ENCODE results near the gene FBXO28.
"Not testable (repeated sequence)": the region's sequence is repeated elsewhere in the genome, so short reads cannot be mapped to it uniquely, and the experiment has no call there.

Gene FBXO28, protein sequence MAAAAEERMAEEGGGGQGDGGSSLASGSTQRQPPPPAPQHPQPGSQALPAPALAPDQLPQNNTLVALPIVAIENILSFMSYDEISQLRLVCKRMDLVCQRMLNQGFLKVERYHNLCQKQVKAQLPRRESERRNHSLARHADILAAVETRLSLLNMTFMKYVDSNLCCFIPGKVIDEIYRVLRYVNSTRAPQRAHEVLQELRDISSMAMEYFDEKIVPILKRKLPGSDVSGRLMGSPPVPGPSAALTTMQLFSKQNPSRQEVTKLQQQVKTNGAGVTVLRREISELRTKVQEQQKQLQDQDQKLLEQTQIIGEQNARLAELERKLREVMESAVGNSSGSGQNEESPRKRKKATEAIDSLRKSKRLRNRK

DNA sequence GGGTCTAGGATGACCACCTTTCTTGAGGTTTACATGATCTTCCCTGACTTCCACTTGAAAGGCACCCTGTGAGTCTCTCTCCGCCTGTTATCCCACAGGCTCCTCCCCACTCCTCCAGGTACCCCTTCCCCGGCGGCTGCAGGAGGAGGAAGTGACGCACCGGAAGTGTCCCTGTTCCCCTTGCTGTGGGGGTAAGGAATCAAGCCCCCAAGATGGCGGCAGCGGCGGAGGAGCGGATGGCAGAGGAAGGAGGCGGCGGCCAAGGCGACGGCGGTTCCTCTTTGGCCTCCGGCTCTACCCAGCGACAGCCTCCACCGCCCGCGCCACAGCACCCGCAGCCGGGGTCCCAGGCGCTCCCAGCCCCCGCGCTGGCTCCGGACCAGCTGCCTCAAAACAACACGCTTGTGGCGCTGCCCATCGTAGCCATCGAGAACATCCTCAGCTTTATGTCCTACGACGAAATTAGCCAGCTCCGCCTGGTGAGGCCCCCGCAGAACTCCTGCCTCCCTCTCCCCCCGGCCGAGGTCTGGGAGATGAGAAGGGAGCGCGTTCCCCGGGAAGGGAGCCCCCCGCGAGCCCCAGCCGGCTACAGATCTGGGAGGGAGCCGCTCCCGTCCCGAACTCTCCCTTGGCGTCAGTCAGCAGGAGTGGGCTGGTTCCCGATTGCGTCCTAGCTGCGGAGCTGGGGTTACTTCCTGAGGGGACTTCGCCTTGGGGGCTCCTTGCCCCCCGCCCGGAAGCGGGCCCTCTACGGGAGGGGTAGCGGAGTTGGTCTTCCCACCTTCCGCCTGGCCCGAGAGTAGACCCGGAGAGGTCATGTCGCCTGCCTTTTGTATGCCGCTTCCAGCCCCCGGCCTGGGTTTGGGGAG, at the start of gene FBXO28:
TSS of gene FBXO28 (plus strand) at position 194 of the 869 bp plus-strand sequence. CDS start at position 213, 19 bp downstream.
- peak; percentile 87 to 94 for DNase-seq

DNA sequence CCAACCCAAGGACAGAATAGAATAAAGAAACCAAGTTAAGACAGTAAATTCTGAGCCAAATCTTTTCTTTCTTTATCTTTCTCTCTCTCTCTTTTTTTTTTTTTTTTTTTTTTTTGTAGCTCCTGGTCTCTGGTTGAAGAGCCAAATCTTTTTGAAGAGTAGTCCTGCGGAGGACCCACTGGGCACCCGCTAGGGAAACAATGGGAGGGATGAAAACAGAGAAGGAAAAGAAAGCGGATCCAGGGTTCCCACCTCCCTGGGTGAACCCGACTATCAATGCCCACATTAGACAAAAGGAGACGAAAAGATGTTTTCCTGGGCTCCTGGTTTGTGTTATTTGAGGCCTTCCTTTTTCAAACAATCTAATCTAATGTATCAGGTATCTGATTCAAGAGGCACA, 49.8 kb upstream of the FBXO28 start:
- DNase-seq, result no peak

- DNase-seq, result no peak
These were observed 48.5 kb upstream of the FBXO28 start for GRCh38 chr1:224065455-224065854.

GRCh38 chr1:224067207-224067606, 46.7 kb upstream of the FBXO28 start:
- no peak for DNase-seq

- DNase-seq, result no peak
These were observed 46.1 kb upstream of the FBXO28 start for GRCh38 chr1:224067621-224068457.

DNA sequence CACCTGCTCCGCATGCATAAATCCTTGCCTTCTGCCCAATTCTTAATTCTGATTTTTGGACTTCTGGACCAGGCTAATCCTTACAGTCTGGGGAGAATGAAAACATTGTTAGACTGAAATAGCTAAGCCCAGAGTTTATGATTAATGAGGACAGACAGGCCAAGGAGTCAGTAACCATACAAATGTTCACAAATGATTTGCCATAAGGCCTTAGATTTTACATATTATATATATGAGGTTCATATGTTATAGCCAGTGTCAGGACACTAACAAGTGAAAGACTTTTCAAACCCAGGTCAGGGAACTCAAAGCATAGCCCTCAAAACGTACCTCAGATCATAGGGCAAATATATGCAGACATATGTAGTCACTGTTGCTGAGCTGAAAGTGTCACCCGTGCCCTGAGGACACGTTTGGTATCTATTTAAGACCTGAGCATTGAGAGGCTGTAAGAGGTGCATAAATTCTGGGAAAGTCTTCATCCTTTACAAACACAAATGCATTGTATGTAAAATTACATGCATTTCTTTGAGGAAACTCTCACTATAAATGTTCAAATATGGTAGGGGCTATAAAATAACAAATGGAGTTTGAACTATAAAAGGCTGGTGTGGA, 45.3 kb upstream of the FBXO28 start:
- DNase-seq, result no peak

DNA sequence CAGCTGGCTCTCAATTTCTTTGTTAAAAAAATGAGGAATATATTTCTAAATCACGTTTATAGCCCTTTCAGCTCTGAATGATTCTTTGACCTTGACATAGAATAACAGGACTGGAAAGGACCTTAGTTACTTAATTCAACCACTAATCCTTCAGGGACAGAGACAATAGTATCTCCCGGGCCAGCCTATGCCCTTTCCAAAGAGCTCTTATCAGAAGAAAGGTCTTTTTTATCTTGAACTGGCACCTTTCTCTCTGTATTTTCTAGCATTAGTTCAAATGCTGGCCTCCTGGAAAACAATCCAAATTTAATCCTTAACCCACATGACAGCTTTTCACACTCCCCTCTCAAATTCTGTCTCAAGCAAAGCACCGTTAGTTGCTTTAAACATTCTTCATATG, 44.8 kb upstream of the FBXO28 start:
- DNase-seq, result no peak

DNA sequence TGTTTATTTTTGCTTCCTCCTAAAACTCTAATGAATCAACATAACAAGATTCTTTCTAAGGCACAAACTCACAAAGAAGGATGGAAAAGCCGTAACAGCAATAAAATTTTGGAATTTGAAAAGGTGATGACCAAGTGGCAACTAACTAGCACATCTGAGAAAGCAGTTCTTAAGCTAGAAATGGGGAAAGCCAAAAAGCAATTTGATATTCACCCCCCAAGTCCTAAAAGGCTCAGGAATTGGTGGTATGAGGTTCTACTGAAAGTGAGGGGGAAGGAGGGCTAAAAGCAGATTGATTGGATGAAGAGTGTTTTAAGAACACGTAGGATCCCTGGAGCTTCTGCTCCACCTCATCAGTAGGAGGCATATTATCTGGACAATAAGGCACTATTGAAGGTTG, 43.4 kb upstream of the FBXO28 start:
- DNase-seq, result no peak

GRCh38 chr1:224076407-224076806, 37.5 kb upstream of the FBXO28 start:
- no peak for DNase-seq

- not testable (repeated sequence) for DNase-seq
These were observed 34.3 kb upstream of the FBXO28 start for GRCh38 chr1:224079644-224080043.

DNA sequence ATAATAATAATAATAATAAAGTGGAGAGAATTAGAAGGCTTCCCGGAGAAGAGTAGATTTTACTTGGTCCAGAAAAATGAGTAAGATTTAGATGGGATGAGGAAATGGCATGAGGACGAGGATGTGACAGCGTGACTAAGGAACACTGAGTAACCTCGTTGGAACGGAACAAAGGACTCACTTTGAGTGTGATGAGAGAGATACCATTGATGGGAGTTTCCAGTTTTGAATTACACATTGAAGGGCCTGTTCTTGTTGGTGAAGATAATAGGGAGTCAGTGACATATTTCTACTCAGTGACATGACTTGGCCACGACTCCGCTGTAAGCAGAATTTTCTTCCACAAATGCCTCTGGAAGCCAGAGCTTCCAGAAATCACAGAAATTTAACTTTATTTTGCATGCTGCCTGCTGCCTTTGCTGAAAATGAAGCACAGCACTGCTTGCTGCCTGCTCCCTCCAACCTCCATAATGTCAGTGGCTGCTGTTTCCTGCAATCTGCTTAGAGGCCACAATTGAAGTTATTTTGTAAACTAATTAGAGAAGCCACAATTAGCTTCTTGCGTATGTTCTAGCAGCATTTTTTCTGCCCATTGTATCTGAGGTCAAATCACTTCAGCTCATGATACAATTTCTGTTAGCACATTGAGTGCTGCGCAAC, 33.7 kb upstream of the FBXO28 start:
- DNase-seq, result no peak

GRCh38 chr1:224081604-224082003, 32.3 kb upstream of the FBXO28 start:
- no peak for DNase-seq

DNA sequence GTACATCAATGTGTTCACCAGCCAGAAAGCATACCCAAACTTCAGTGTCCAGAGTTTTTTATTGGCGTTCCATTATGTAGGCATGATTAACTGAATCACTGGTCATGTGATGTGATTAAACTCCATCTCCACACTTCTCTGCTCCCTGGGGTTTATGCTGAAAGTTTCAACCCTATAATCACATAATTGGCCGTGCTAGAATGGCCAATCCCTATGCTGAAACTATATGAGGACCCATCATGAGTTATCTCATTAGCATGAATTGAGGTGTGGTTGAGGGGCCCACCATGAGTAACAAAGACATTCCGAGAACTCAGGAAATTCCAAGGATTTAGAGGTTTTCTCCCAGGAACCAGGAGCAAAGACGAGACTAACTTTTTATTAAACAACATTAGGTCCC, 31.8 kb upstream of the FBXO28 start:
- DNase-seq, result no peak

DNA sequence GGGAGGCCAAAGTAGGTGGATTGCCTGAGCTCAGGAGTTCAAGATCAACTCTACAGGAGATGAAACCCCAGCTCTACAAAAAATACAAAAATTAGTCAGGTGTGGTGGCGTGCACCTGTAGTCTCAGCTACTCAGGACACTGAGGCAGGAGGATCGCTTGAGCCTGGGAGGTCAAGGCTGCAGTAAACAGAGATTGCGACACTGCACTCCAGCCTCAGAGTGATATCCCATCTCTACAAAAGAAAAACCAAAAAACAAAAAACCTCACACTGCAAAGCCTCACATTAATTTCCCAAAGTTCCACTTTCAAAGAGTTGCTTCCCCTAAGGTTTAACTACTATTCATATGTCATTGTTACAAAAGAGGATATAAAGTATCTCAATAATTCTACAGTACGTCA, 29.0 kb upstream of the FBXO28 start:
- no peak for DNase-seq

DNA sequence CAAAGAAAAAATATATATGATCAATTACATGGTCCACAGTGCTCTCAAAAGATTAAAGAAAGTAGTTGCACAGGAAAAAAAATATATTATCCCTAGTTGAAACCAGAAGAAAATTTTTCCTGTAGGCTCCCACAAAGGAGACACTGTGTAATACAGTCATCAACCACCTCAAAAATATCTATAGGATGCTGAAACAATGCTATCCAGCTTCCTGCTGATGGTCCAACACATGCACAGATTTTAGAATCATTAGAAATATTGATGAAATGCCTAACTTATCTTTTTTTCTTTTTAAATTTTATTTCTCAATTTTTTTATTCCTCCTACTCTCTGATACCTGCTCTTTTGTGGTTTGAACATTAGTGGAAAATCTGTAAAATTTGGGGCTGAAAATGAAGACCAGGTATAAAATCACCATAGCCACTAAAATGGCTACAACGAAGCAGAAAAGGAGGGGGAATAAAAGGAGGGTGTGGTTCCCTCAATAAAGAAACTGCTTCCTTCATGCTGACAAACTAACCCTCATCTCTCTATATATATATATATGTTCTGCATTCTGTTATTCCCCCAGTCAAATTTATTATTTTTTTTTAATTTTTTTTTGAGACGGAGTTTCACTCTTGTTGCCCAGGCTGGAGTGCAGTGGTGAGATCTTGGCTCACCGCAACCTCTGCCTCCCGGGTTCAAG, 28.3 kb upstream of the FBXO28 start:
- DNase-seq, result no peak

GRCh38 chr1:224087286-224087794, 26.6 kb upstream of the FBXO28 start:
- peak; percentile 1 to 9 for DNase-seq

- DNase-seq, result no peak
These were observed 24.3 kb upstream of the FBXO28 start for GRCh38 chr1:224089583-224089982.

DNA sequence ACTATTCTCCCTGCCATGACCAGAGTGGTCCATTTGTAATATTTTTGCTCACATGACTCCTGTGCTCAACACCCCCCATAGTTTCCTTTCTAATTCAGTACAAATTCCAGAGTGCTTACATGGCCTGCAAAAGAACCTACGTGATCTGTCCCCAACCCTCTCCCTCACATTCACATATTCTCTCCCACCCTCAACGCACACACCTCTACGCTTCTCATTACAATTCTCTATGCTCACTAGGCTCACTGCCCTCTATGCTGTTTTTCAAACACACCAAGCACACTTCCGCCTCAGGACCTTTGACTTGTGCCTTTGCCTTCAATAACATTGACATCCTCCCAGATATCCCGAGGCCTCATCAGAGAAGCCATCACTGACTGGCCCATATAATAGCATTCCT, 23.8 kb upstream of the FBXO28 start:
- DNase-seq, result no peak

GRCh38 chr1:224092111-224092510, 21.8 kb upstream of the FBXO28 start:
- DNase-seq, result no peak

DNA sequence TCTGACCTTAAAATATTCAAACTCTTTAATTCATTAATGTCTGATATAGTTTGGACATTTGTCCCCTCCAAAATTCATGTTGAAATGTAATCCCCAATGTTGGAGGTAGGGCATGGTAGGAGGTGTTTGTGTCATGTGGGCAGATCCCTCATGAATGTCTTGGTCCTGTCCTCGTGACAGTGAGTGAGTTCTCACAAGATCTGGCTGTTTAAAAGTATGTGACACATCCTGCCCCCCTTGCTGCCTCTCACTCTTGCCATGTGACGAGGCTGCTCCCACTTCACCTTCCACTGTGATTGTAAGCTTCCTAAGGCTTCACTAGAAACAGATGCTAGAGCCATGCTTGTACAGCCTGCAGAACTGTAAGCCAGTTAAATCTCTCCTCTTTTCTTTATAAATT, 21.3 kb upstream of the FBXO28 start:
- no peak for DNase-seq

DNA sequence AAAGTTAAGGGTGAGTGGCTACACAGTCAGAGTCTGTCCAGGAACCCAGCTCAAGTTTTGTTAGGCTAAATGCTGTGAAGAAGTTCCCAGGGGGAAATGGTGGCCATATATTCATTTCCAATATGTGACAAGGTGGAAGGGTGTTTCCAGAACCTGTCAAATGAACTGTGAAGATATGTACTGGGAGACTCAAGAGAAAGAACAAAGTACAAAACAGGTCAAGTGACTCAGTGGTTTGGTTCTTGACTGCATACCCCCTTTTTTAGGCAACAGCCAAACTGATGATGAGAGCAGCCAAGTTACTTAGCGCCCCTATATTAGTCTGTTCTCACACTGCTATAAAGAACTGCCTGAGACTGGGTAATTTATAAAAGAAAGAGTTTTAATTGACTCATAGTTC, 18.6 kb upstream of the FBXO28 start:
- DNase-seq, result no peak

Data from NCI-H526 (cell line).